ENCODE measurements around the gene HOXD10. TPM values are rescaled to one million over a fixed set of nuclear protein-coding genes. Genes with fewer than 3 reads are reported as not detected.

The HOXD10 gene
- total RNA-seq, 1 donor from 2014 or later, result not detected

GRCh38 chr2:176124110-176124946, 7.8 kb downstream of the HOXD10 start:
- Mint-ChIP-seq H3K27ac (ENCODE audit: unreplicated experiment) (no peak overlapping the region), H3K36me3 (ENCODE audit: low read depth, unreplicated experiment) (no peaks in the 10 kb centered on the region), H3K4me3 (ENCODE audit: unreplicated experiment) (peak overlapping the region; percentile 76), H3K27me3 (ENCODE audit: unreplicated experiment) (peaks cover 49% of the 10 kb centered on the region), H3K9me3 (ENCODE audit: unreplicated experiment) (no peaks in the 10 kb centered on the region), H3K4me1 (ENCODE audit: unreplicated experiment) (peaks cover 24% of the 10 kb centered on the region)
- no peak for DNase-seq (ENCODE audit: low spot score)
- no peak for TF ChIP-seq CTCF (IDR thresholded peaks at IDR 0.05; ENCODE audit: unreplicated experiment)

- peak overlapping the region; percentile 33 for H3K4me3 Mint-ChIP-seq (ENCODE audit: unreplicated experiment)
- no peaks in the 10 kb centered on the region for H3K36me3 Mint-ChIP-seq (ENCODE audit: low read depth, unreplicated experiment)
- H3K27me3 Mint-ChIP-seq (ENCODE audit: unreplicated experiment), result peaks cover 45% of the 10 kb centered on the region
- no peak overlapping the region for H3K27ac Mint-ChIP-seq (ENCODE audit: unreplicated experiment)
- H3K4me1 Mint-ChIP-seq (ENCODE audit: unreplicated experiment), result peaks cover 24% of the 10 kb centered on the region
- DNase-seq (ENCODE audit: low spot score), result no peak
- no peaks in the 10 kb centered on the region for H3K9me3 Mint-ChIP-seq (ENCODE audit: unreplicated experiment)
- TF ChIP-seq CTCF (IDR thresholded peaks at IDR 0.05; ENCODE audit: unreplicated experiment), result no peak
Observed at GRCh38 chr2:176124947-176125771, 8.6 kb downstream of the HOXD10 start.

GRCh38 chr2:176125772-176126054, 9.1 kb downstream of the HOXD10 start:
- DNase-seq (ENCODE audit: low spot score), result no peak
- Mint-ChIP-seq H3K4me1 (ENCODE audit: unreplicated experiment) (peaks cover 24% of the 10 kb centered on the region), H3K9me3 (ENCODE audit: unreplicated experiment) (no peaks in the 10 kb centered on the region), H3K27ac (ENCODE audit: unreplicated experiment) (no peak overlapping the region), H3K27me3 (ENCODE audit: unreplicated experiment) (peaks cover 42% of the 10 kb centered on the region), H3K36me3 (ENCODE audit: low read depth, unreplicated experiment) (no peaks in the 10 kb centered on the region), H3K4me3 (ENCODE audit: unreplicated experiment) (no peak overlapping the region)
- TF ChIP-seq CTCF (IDR thresholded peaks at IDR 0.05; ENCODE audit: unreplicated experiment), result no peak

- Mint-ChIP-seq H3K9me3 (ENCODE audit: unreplicated experiment) (no peaks in the 10 kb centered on the region), H3K27ac (ENCODE audit: unreplicated experiment) (no peak overlapping the region), H3K36me3 (ENCODE audit: low read depth, unreplicated experiment) (no peaks in the 10 kb centered on the region), H3K4me3 (ENCODE audit: unreplicated experiment) (no peak overlapping the region), H3K4me1 (ENCODE audit: unreplicated experiment) (peaks cover 30% of the 10 kb centered on the region), H3K27me3 (ENCODE audit: unreplicated experiment) (peaks cover 42% of the 10 kb centered on the region)
- DNase-seq (ENCODE audit: low spot score), result peak; percentile 69
- peak; percentile 93 for TF ChIP-seq CTCF (IDR thresholded peaks at IDR 0.05; ENCODE audit: unreplicated experiment)
Observed at GRCh38 chr2:176126929-176127773, 10.6 kb downstream of the HOXD10 start.
